ENCODE results near the gene CACNA1I.

CACNA1I gene

GRCh38 chr22:39526736-39527171 is 43.8 kb upstream of the CACNA1I start:
- no peak for TF ChIP-seq CTCF (IDR thresholded peaks at IDR 0.05; ENCODE audit: extremely low read depth, missing control alignments)
- DNase-seq (ENCODE audit: low spot score), result no peak

- TF ChIP-seq CTCF (IDR thresholded peaks at IDR 0.05; ENCODE audit: extremely low read depth, missing control alignments), result no peak
- no peak for DNase-seq (ENCODE audit: low spot score)
Measured at GRCh38 chr22:39527481-39527961, 43.0 kb upstream of the CACNA1I start.

GRCh38 chr22:39528080-39528661 is 42.4 kb upstream of the CACNA1I start:
- TF ChIP-seq CTCF (IDR thresholded peaks at IDR 0.05; ENCODE audit: extremely low read depth, missing control alignments), result no peak
- DNase-seq (ENCODE audit: low spot score), result no peak

GRCh38 chr22:39528681-39529486 is 41.7 kb upstream of the CACNA1I start:
- peak; percentile 86 for DNase-seq (ENCODE audit: low spot score)
- peak; percentile 100 for TF ChIP-seq CTCF (IDR thresholded peaks at IDR 0.05; ENCODE audit: extremely low read depth, missing control alignments)

GRCh38 chr22:39529487-39529851 is 41.1 kb upstream of the CACNA1I start:
- DNase-seq (ENCODE audit: low spot score), result no peak
- no peak for TF ChIP-seq CTCF (IDR thresholded peaks at IDR 0.05; ENCODE audit: extremely low read depth, missing control alignments)

- no peak for TF ChIP-seq CTCF (IDR thresholded peaks at IDR 0.05; ENCODE audit: extremely low read depth, missing control alignments)
- no peak for DNase-seq (ENCODE audit: low spot score)
Measured at GRCh38 chr22:39530116-39530515, 40.4 kb upstream of the CACNA1I start.

GRCh38 chr22:39530692-39531331 is 39.7 kb upstream of the CACNA1I start:
- TF ChIP-seq CTCF (IDR thresholded peaks at IDR 0.05; ENCODE audit: extremely low read depth, missing control alignments), result peak; percentile 1
- DNase-seq (ENCODE audit: low spot score), result no peak

Data from GM20000 (cell line).